ENCODE results near the gene SLC39A12. TPM values are rescaled to one million over a fixed set of nuclear protein-coding genes. Genes with fewer than 3 reads are reported as not detected.
"Not testable (repeated sequence)": the region's sequence is repeated elsewhere in the genome, so short reads cannot be mapped to it uniquely, and the experiment has no call there.

Gene SLC39A12
- polyA plus RNA-seq, 1 donor from 2014 or later: not detected

DNA sequence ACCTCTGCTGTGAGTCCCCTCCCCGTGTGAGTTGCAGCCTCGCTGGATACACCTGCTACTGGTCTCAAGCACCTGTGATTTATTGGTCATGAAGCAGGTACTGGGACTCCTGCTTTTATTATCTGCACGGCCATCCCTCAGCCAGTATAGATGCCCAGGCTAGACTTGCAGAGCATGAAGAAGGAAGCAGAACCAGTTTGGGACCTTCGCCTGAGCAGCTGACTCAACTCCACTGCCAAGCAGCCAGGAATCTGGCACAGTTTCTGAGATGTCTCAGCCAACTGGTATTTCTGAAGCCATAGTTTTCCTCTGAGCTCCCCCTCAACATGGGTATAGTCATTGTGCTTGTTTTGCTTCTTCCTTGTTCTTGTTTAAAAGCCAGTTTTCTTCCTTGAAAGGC lies 28.0 kb upstream of the SLC39A12 start:
- H3K9me3 ChIP-seq (ENCODE audit: low read length): no peaks in the 10 kb centered on the region
- no peaks in the 10 kb centered on the region for H3K36me3 ChIP-seq (ENCODE audit: insufficient read depth, low read length)
- no peaks in the 10 kb centered on the region for H3K79me2 ChIP-seq (replicated peaks; ENCODE audit: insufficient read depth, low read length)
- H3K27me3 ChIP-seq (ENCODE audit: insufficient read depth, low read depth, low read length): no peaks in the 10 kb centered on the region
- no peaks in the 10 kb centered on the region for H3F3A ChIP-seq (ENCODE audit: insufficient read depth, low read length, poor library complexity, severe bottlenecking)
- no peak overlapping the region for H3K4me2 ChIP-seq (ENCODE audit: low read length)
- no peak overlapping the region for H2AFZ ChIP-seq (ENCODE audit: low read depth, low read length)
- no peak overlapping the region for H3K4me3 ChIP-seq (ENCODE audit: low read length)
- H4K20me1 ChIP-seq (ENCODE audit: insufficient read depth): no peaks in the 10 kb centered on the region
- H3K9ac ChIP-seq (ENCODE audit: low read length): no peak overlapping the region
- no peaks in the 10 kb centered on the region for H3K9me2 ChIP-seq (ENCODE audit: insufficient read depth, low read length)
- no peak overlapping the region for H3K27ac ChIP-seq (ENCODE audit: low read length)
- TF ChIP-seq EZH2 (IDR thresholded peaks at IDR 0.05; ENCODE audit: borderline replicate concordance, insufficient read depth, low read length, poor library complexity, severe bottlenecking): no peak
- TF ChIP-seq POLR2AphosphoS5 (IDR thresholded peaks at IDR 0.05): no peak
- TF ChIP-seq, protein P1, sequence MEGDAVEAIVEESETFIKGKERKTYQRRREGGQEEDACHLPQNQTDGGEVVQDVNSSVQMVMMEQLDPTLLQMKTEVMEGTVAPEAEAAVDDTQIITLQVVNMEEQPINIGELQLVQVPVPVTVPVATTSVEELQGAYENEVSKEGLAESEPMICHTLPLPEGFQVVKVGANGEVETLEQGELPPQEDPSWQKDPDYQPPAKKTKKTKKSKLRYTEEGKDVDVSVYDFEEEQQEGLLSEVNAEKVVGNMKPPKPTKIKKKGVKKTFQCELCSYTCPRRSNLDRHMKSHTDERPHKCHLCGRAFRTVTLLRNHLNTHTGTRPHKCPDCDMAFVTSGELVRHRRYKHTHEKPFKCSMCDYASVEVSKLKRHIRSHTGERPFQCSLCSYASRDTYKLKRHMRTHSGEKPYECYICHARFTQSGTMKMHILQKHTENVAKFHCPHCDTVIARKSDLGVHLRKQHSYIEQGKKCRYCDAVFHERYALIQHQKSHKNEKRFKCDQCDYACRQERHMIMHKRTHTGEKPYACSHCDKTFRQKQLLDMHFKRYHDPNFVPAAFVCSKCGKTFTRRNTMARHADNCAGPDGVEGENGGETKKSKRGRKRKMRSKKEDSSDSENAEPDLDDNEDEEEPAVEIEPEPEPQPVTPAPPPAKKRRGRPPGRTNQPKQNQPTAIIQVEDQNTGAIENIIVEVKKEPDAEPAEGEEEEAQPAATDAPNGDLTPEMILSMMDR (IDR thresholded peaks at IDR 0.05; ENCODE audit: poor library complexity, severe bottlenecking): no peak
- TF ChIP-seq RAD21 (conservative IDR thresholded peaks at IDR 0.05): no peak
- TF ChIP-seq MXI1 (conservative IDR thresholded peaks at IDR 0.05; ENCODE audit: poor library complexity, severe bottlenecking): no peak
- no peak for TF ChIP-seq REST (IDR thresholded peaks at IDR 0.05; ENCODE audit: borderline replicate concordance)
- TF ChIP-seq SMC3 (conservative IDR thresholded peaks at IDR 0.05; ENCODE audit: poor library complexity): no peak
- no peak for TF ChIP-seq TAF1 (IDR thresholded peaks at IDR 0.05; ENCODE audit: low read depth)
- TF ChIP-seq EP300 (conservative IDR thresholded peaks at IDR 0.05; ENCODE audit: poor library complexity, severe bottlenecking): no peak

- Histone ChIP-seq H4K20me1 (ENCODE audit: insufficient read depth) (no peaks in the 10 kb centered on the region), H2AFZ (ENCODE audit: low read depth, low read length) (no peak overlapping the region), H3K36me3 (ENCODE audit: insufficient read depth, low read length) (no peaks in the 10 kb centered on the region), H3K4me2 (ENCODE audit: low read length) (no peak overlapping the region), H3F3A (ENCODE audit: insufficient read depth, low read length, poor library complexity, severe bottlenecking) (no peaks in the 10 kb centered on the region), H3K9me2 (ENCODE audit: insufficient read depth, low read length) (no peaks in the 10 kb centered on the region), H3K79me2 (replicated peaks; ENCODE audit: insufficient read depth, low read length) (no peaks in the 10 kb centered on the region), H3K4me3 (ENCODE audit: low read length) (no peak overlapping the region), H3K9me3 (ENCODE audit: low read length) (no peaks in the 10 kb centered on the region), H3K27me3 (ENCODE audit: insufficient read depth, low read depth, low read length) (no peaks in the 10 kb centered on the region), H3K9ac (ENCODE audit: low read length) (no peak overlapping the region), H3K27ac (ENCODE audit: low read length) (no peak overlapping the region)
- TF ChIP-seq POLR2AphosphoS5 (IDR thresholded peaks at IDR 0.05): no peak
- no peak for TF ChIP-seq MXI1 (conservative IDR thresholded peaks at IDR 0.05; ENCODE audit: poor library complexity, severe bottlenecking)
- no peak for TF ChIP-seq TAF1 (IDR thresholded peaks at IDR 0.05; ENCODE audit: low read depth)
- TF ChIP-seq, protein P1 (IDR thresholded peaks at IDR 0.05; ENCODE audit: poor library complexity, severe bottlenecking): no peak
- TF ChIP-seq RAD21 (conservative IDR thresholded peaks at IDR 0.05): no peak
- TF ChIP-seq REST (IDR thresholded peaks at IDR 0.05; ENCODE audit: borderline replicate concordance): no peak
- TF ChIP-seq EP300 (conservative IDR thresholded peaks at IDR 0.05; ENCODE audit: poor library complexity, severe bottlenecking): no peak
- TF ChIP-seq SMC3 (conservative IDR thresholded peaks at IDR 0.05; ENCODE audit: poor library complexity): no peak
- no peak for TF ChIP-seq EZH2 (IDR thresholded peaks at IDR 0.05; ENCODE audit: borderline replicate concordance, insufficient read depth, low read length, poor library complexity, severe bottlenecking)
Observed at GRCh38 chr10:17943033-17943745, 8.5 kb upstream of the SLC39A12 start.

- H3K9me3 ChIP-seq (ENCODE audit: low read length); H3K27ac ChIP-seq (ENCODE audit: low read length); H3K27me3 ChIP-seq (ENCODE audit: insufficient read depth, low read depth, low read length): not testable (repeated sequence)
Observed at GRCh38 chr10:17950269-17950668, 1.4 kb upstream of the SLC39A12 start.

More at GRCh38 chr10:17950269-17950668, 1.4 kb upstream of the SLC39A12 start:
- not testable (repeated sequence) for H3K4me3 ChIP-seq (ENCODE audit: low read length); H3K9me2 ChIP-seq (ENCODE audit: insufficient read depth, low read length); H3K9ac ChIP-seq (ENCODE audit: low read length); H2AFZ ChIP-seq (ENCODE audit: low read depth, low read length); H3K36me3 ChIP-seq (ENCODE audit: insufficient read depth, low read length); H3K4me2 ChIP-seq (ENCODE audit: low read length); H3F3A ChIP-seq (ENCODE audit: insufficient read depth, low read length, poor library complexity, severe bottlenecking); H4K20me1 ChIP-seq (ENCODE audit: insufficient read depth); H3K79me2 ChIP-seq (replicated peaks; ENCODE audit: insufficient read depth, low read length)

All from neural cell (in vitro differentiated cells).